Measurements from ENCODE around the gene BAIAP2. TPM values are rescaled to one million over a fixed set of nuclear protein-coding genes. Genes with fewer than 3 reads are reported as not detected.

BAIAP2 gene
- total RNA-seq, 1 experiment from 2014 or later = 67.0 TPM

GRCh38 chr17:81138083-81138482, 103.1 kb downstream of the BAIAP2 start:
- Mint-ChIP-seq H3K36me3 (ENCODE audit: insufficient read depth, unreplicated experiment) (no peaks in the 10 kb centered on the region), H3K27me3 (ENCODE audit: insufficient read depth, unreplicated experiment) (no peaks in the 10 kb centered on the region), H3K4me3 (ENCODE audit: unreplicated experiment) (no peak overlapping the region), H3K9me3 (ENCODE audit: unreplicated experiment) (no peaks in the 10 kb centered on the region), H3K27ac (ENCODE audit: low read depth, unreplicated experiment) (no peak overlapping the region), H3K4me1 (ENCODE audit: insufficient read depth, unreplicated experiment) (peaks cover 6% of the 10 kb centered on the region)
- TF ChIP-seq CTCF (IDR thresholded peaks at IDR 0.05; ENCODE audit: unreplicated experiment) = no peak
- BruUV-seq (replicated peaks) = no TSS peak
- no peak for DNase-seq (ENCODE audit: unreplicated experiment)
- ChIA-PET POLR2A (no interaction called here), CTCF (no interaction called here)
- intact Hi-C loops (cut with micrococcal nuclease) = no loop called here

- no peaks in the 10 kb centered on the region for H3K27me3 Mint-ChIP-seq (ENCODE audit: insufficient read depth, unreplicated experiment)
- DNase-seq (ENCODE audit: unreplicated experiment) = no peak
- H3K4me3 Mint-ChIP-seq (ENCODE audit: unreplicated experiment) = no peak overlapping the region
- peaks cover 6% of the 10 kb centered on the region for H3K4me1 Mint-ChIP-seq (ENCODE audit: insufficient read depth, unreplicated experiment)
- intact Hi-C loops (cut with micrococcal nuclease) = no loop called here
- no peaks in the 10 kb centered on the region for H3K36me3 Mint-ChIP-seq (ENCODE audit: insufficient read depth, unreplicated experiment)
- BruUV-seq (replicated peaks) = no TSS peak
- POLR2A ChIA-PET = no interaction called here
- CTCF ChIA-PET = no interaction called here
- no peak overlapping the region for H3K27ac Mint-ChIP-seq (ENCODE audit: low read depth, unreplicated experiment)
- TF ChIP-seq CTCF (IDR thresholded peaks at IDR 0.05; ENCODE audit: unreplicated experiment) = no peak
- no peaks in the 10 kb centered on the region for H3K9me3 Mint-ChIP-seq (ENCODE audit: unreplicated experiment)
These were observed 103.5 kb downstream of the BAIAP2 start for GRCh38 chr17:81138500-81138899.

GRCh38 chr17:81139428-81139827, 104.5 kb downstream of the BAIAP2 start:
- no TSS peak for BruUV-seq (replicated peaks)
- H3K9me3 Mint-ChIP-seq (ENCODE audit: unreplicated experiment) = no peaks in the 10 kb centered on the region
- no peak overlapping the region for H3K27ac Mint-ChIP-seq (ENCODE audit: low read depth, unreplicated experiment)

GRCh38 chr17:81140018-81140417, 105.1 kb downstream of the BAIAP2 start:
- no peak for TF ChIP-seq CTCF (IDR thresholded peaks at IDR 0.05; ENCODE audit: unreplicated experiment)
- ChIA-PET POLR2A (interaction anchor here (1.0 kb wide), 1 partner anchor 100 kb away, joined by 4 read pairs; the partner anchor contains the start of gene NDUFAF8), CTCF (interaction anchor here (0.6 kb wide), 2 partner anchors 19 to 460 kb away, joined by 3 to 6 read pairs; no protein-coding TSS in a partner anchor)

More at GRCh38 chr17:81139428-81139827, 104.5 kb downstream of the BAIAP2 start:
- CTCF ChIA-PET = interaction anchor here (0.6 kb wide), 1 partner anchor 19 kb away, joined by 3 read pairs; no protein-coding TSS in a partner anchor
- H3K27me3 Mint-ChIP-seq (ENCODE audit: insufficient read depth, unreplicated experiment) = no peaks in the 10 kb centered on the region
- peaks cover 6% of the 10 kb centered on the region for H3K4me1 Mint-ChIP-seq (ENCODE audit: insufficient read depth, unreplicated experiment)
- H3K36me3 Mint-ChIP-seq (ENCODE audit: insufficient read depth, unreplicated experiment) = no peaks in the 10 kb centered on the region
- POLR2A ChIA-PET = no interaction called here
- TF ChIP-seq CTCF (IDR thresholded peaks at IDR 0.05; ENCODE audit: unreplicated experiment) = no peak
- intact Hi-C loops (cut with micrococcal nuclease) = no loop called here
- no peak for DNase-seq (ENCODE audit: unreplicated experiment)
- no peak overlapping the region for H3K4me3 Mint-ChIP-seq (ENCODE audit: unreplicated experiment)

More at GRCh38 chr17:81140018-81140417, 105.1 kb downstream of the BAIAP2 start:
- Mint-ChIP-seq H3K27ac (ENCODE audit: low read depth, unreplicated experiment) (no peak overlapping the region), H3K9me3 (ENCODE audit: unreplicated experiment) (no peaks in the 10 kb centered on the region), H3K36me3 (ENCODE audit: insufficient read depth, unreplicated experiment) (no peaks in the 10 kb centered on the region), H3K4me3 (ENCODE audit: unreplicated experiment) (no peak overlapping the region), H3K4me1 (ENCODE audit: insufficient read depth, unreplicated experiment) (peaks cover 6% of the 10 kb centered on the region), H3K27me3 (ENCODE audit: insufficient read depth, unreplicated experiment) (no peaks in the 10 kb centered on the region)
- no TSS peak for BruUV-seq (replicated peaks)
- intact Hi-C loops (cut with micrococcal nuclease) = no loop called here
- no peak for DNase-seq (ENCODE audit: unreplicated experiment)

All from MCF 10A (cell line).